A549 (cell line): ENCODE results near the gene ADGRL3. TPM values are rescaled to one million over a fixed set of nuclear protein-coding genes. Genes with fewer than 3 reads are reported as not detected.

Source experiments
- ATAC-seq, 2 experiments: fragments of 200-7000 bp in 1 of 2; fragments of >200 bp in 1 of 2; cut with Nextera tagmentation in 1 of 2; cut with Tn5 transposase in 1 of 2; 3 replicates each; pipeline versions ENCODE4 v1.8.0 to v1.9.1; 2018 to 2020; ENCODE audit warnings: mild to moderate bottlenecking in 1 of 2, moderate library complexity in 1 of 2
- CTCF ChIA-PET: fragments of 300-600 bp; sonication (Branson Sonifier 250); formaldehyde crosslinking; extraction: SDS; loops from one replicate; lab custom pipeline; 2021; ENCODE audit warnings: antibody characterized with exemption, inconsistent platforms; lab: Yijun Ruan, JAX
- POLR2A ChIA-PET: fragments of 350-600 bp; formaldehyde crosslinking; extraction: SDS; loops from one replicate; lab custom pipeline; 2021; ENCODE audit warnings: antibody characterized with exemption, inconsistent platforms; lab: Yijun Ruan, JAX
- DNase-seq, 2 experiments: peaks; one replicate each; pipeline versions ENCODE4 v3.0.0 to v3.0.0-alpha.2; 2011 to 2016; ENCODE audit warnings: low read depth in 1 of 2, low spot score in 1 of 2
- FAIRE-seq: peaks from 2 replicates; lab custom pipeline; 2011; peaks lifted over from hg19 to GRCh38; lab: Jason Lieb, UNC
- H3K27ac ChIP-seq, 2 experiments: fragments of >200 bp; sonication (Bioruptor Twin); formaldehyde crosslinking; 3 replicates each; pipeline ENCODE4 v1.5.1; 2016 to 2017
- H3K4me1 ChIP-seq: fragments of >200 bp; sonication (Bioruptor Twin); formaldehyde crosslinking; 3 replicates; pipeline ENCODE4 v1.6.1; 2016
- H3K4me2 ChIP-seq: fragments of >200 bp; sonication (Bioruptor Twin); formaldehyde crosslinking; 3 replicates; pipeline ENCODE4 v1.6.1; 2016
- H3K4me3 ChIP-seq: fragments of >200 bp; sonication (Bioruptor Twin); formaldehyde crosslinking; 3 replicates; pipeline ENCODE4 v1.5.1; 2016
- H3K9me3 ChIP-seq: fragments of >200 bp; sonication (Bioruptor Twin); formaldehyde crosslinking; 3 replicates; pipeline ENCODE4 v1.6.1; 2016
- CEBPB ChIP-seq, 2 experiments: fragments of >200 bp in 1 of 2; sonication (Bioruptor Twin) in 1 of 2; formaldehyde crosslinking in 1 of 2; IDR thresholded peaks; 2 replicates each; pipeline ENCODE4 v1.6.1; 2012 to 2016
- CHD4 ChIP-seq: fragments of 200-600 bp; sonication (generic); IDR thresholded peaks from 2 replicates; pipeline ENCODE4 v1.6.1; 2016; ENCODE audit warnings: antibody characterized with exemption, mild to moderate bottlenecking, borderline replicate concordance
- FOSB ChIP-seq: fragments of 250-450 bp; sonication (Bioruptor Pico); IDR thresholded peaks from 2 replicates; pipeline ENCODE4 v1.5.0; 2020; ENCODE audit warnings: mild to moderate bottlenecking, moderate library complexity
- FOSL2 ChIP-seq, 2 experiments: fragments of 450-650 bp in 1 of 2; fragments of >200 bp in 1 of 2; sonication (Bioruptor Twin) in 1 of 2; formaldehyde crosslinking; IDR thresholded peaks; 2 replicates each; pipeline versions ENCODE4 v1.5.0 to v1.6.1; 2016 to 2020; ENCODE audit warnings: mild to moderate bottlenecking in 1 of 2, moderate library complexity in 1 of 2
- HEYL ChIP-seq: fragments of 250-450 bp; sonication (Bioruptor Pico); IDR thresholded peaks from 2 replicates; pipeline ENCODE4 v1.8.0; 2021; ENCODE audit warnings: mild to moderate bottlenecking, moderate library complexity
- HMGXB4 ChIP-seq: fragments of 250-450 bp; sonication (Bioruptor Pico); IDR thresholded peaks from 2 replicates; pipeline ENCODE4 v1.5.0; 2021; ENCODE audit warnings: mild to moderate bottlenecking, moderate library complexity, borderline replicate concordance
- NFE2L2 ChIP-seq: fragments of 150-350 bp; conservative IDR thresholded peaks from 2 replicates; pipeline ENCODE4 v1.6.1; 2014; ENCODE audit warnings: low read length
- NPAS2 ChIP-seq: fragments of 250-450 bp; sonication (Bioruptor Pico); IDR thresholded peaks from 2 replicates; pipeline ENCODE4 v1.8.0; 2022; ENCODE audit warnings: mild to moderate bottlenecking, moderate library complexity, borderline replicate concordance
- RNF2 ChIP-seq: fragments of 200-600 bp; sonication (generic); IDR thresholded peaks from 2 replicates; pipeline ENCODE4 v1.6.1; 2016; ENCODE audit warnings: low read depth, mild to moderate bottlenecking, antibody characterized with exemption, moderate library complexity, borderline replicate concordance
- TP53 ChIP-seq: fragments of 250-450 bp; sonication (Bioruptor Pico); IDR thresholded peaks from 2 replicates; pipeline ENCODE4 v1.5.0; 2021; ENCODE audit warnings: mild to moderate bottlenecking, moderate library complexity
- USF2 ChIP-seq: fragments of 450-650 bp; IDR thresholded peaks from 2 replicates; pipeline ENCODE4 v1.6.1; 2014; ENCODE audit warnings: antibody characterized with exemption
- ZFP36 ChIP-seq: fragments of 450-650 bp; IDR thresholded peaks from 2 replicates; pipeline ENCODE4 v1.6.1; 2014; ENCODE audit warnings: borderline replicate concordance; ENCODE audit not compliant: partially characterized antibody
- ZSCAN20 ChIP-seq: fragments of 250-450 bp; sonication (Bioruptor Pico); IDR thresholded peaks from 2 replicates; pipeline ENCODE4 v1.8.0; 2022; ENCODE audit warnings: mild to moderate bottlenecking, moderate library complexity
- WGBS: methylation state at CpG from one replicate; pipeline ENCODE4 v1.1.6; 2017; ENCODE audit errors: missing lambda C conversion rate; 5-methylcytosine and 5-hydroxymethylcytosine counted together
- polyA plus RNA-seq, 4 experiments: library from polyadenylated mRNA; depleted of rRNA in 3 of 4; stranded (reverse); fragments of >200 nt; fragmentation: RNase III in 1 of 4; extraction: RNeasy Plus Mini Kit Qiagen cat#74134 plus additional on column Dnase treatment in 1 of 4; gene quantifications; 2 replicates in 3 of 4; 3 replicates in 1 of 4; pipeline ENCODE4 v1.2.3, GENCODE V29; 2011 to 2017
- TF ChIP-seq, protein P1 (sequence below): fragments of >200 bp; sonication (Bioruptor Twin); formaldehyde crosslinking; IDR thresholded peaks from 3 replicates; pipeline ENCODE4 v1.6.1; 2016
- TF ChIP-seq, protein P2 (sequence below): IDR thresholded peaks from 2 replicates; pipeline ENCODE4 v1.6.1; 2012
- TF ChIP-seq, protein P3 (sequence below): IDR thresholded peaks from 2 replicates; pipeline ENCODE4 v1.6.1; 2012; ENCODE audit warnings: low read depth, borderline replicate concordance

ADGRL3 gene
- polyA plus RNA-seq, 2 of the 4 experiments (the other 2 are of a cell fraction), result 0.05 to 0.12 TPM

DNA sequence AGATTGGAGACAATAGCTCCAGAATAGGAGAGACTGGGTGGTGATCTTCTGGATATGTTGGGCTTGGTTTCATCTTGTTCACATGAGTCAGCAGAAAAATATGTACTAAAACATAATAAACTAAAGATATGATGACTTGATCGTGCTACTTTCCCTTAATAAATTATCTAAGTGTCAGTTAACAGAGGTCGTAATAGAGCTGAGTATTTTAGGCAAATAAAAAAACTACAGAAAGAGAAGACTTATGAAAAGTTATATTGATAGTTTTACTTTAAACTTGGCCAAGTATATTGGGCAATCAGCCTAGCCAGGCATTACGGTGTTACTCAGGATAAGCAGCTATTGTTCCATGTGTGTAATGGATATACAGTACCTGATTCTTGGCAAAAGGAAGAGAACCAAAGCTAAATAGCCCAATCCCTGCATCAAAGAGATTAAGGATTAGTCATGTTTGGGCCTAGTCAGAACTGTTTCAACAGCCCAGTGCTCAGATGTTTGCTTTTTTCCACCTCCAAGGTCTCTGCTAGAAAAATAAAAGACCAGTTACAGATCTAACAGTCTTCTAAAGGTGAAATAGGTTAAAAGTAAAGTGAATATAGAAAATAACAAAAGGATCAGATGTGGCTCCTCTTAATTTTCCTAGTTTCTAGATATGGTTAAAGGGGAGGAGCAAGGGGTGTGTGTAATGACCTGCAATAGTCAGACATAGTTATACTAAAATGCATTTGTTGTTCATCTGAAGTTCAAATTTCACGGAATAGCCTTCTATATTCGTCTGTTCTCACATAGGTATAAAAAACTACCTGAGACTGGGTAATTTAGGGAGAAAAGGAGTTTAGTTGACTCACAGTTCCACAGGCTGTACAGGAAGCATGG, 262.6 kb downstream of the ADGRL3 start (continued):
- TF ChIP-seq ZFP36 (no peak), ZSCAN20 (CRISPR knock-in tag) (no peak), HEYL (CRISPR knock-in tag) (no peak), NFE2L2 (no peak), CHD4 (no peak), NPAS2 (no peak), FOSL2 (IDR thresholded peaks at IDR 0.05) (peak; percentile 42), FOSL2 (CRISPR knock-in tag; IDR thresholded peaks at IDR 0.05) (no peak), CEBPB (IDR thresholded peaks at IDR 0.05) (peak; percentile 48 to 73; a peak in 3 of 4 replicates)
- TF ChIP-seq, protein P1, sequence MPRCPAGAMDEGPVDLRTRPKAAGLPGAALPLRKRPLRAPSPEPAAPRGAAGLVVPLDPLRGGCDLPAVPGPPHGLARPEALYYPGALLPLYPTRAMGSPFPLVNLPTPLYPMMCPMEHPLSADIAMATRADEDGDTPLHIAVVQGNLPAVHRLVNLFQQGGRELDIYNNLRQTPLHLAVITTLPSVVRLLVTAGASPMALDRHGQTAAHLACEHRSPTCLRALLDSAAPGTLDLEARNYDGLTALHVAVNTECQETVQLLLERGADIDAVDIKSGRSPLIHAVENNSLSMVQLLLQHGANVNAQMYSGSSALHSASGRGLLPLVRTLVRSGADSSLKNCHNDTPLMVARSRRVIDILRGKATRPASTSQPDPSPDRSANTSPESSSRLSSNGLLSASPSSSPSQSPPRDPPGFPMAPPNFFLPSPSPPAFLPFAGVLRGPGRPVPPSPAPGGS, result no peak
- TF ChIP-seq, protein P2, sequence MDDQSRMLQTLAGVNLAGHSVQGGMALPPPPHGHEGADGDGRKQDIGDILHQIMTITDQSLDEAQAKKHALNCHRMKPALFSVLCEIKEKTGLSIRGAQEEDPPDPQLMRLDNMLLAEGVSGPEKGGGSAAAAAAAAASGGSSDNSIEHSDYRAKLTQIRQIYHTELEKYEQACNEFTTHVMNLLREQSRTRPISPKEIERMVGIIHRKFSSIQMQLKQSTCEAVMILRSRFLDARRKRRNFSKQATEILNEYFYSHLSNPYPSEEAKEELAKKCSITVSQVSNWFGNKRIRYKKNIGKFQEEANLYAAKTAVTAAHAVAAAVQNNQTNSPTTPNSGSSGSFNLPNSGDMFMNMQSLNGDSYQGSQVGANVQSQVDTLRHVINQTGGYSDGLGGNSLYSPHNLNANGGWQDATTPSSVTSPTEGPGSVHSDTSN, result no peak

DNA sequence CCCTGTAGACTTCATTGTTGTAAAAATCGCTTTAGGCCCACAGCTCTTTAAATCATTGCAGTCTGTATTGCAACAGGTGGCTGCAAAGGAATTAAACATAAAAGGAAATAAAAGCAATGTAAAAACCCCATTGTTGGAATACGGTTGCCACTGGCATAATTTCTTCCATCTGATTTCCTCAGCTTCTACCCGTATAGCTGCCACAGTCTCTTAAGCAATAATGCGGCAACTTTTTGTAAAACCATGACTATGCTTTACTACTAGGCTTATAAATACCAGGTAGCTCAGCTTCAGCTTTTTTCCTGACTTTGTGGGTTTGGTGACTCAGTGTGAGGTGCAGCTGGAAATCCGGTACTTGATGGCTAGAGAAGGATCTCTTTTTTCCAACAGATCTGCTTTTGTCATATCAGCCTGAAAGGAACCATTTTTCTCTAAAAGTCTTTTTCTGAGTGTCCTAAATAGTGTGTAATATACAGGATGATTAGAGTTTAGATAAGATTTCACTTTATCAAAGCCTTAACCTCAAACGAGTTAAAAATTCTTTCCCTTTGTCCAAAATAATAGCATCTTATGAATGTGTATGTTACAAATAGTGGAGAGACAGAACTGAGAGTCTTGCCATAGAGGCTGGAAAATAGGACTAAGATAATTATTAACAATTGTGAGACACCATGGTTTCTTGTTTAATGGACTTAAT, 268.0 kb downstream of the ADGRL3 start:
- TF ChIP-seq, protein P2, result no peak
- no peak for TF ChIP-seq FOSB
- TF ChIP-seq RNF2, result no peak
- no peak for TF ChIP-seq CEBPB (IDR thresholded peaks at IDR 0.05)
- TF ChIP-seq HMGXB4 (CRISPR knock-in tag), result no peak
- TF ChIP-seq, protein P3, sequence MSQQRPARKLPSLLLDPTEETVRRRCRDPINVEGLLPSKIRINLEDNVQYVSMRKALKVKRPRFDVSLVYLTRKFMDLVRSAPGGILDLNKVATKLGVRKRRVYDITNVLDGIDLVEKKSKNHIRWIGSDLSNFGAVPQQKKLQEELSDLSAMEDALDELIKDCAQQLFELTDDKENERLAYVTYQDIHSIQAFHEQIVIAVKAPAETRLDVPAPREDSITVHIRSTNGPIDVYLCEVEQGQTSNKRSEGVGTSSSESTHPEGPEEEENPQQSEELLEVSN, result no peak
- TF ChIP-seq USF2, result no peak
- TF ChIP-seq ZFP36, result no peak
- no peak for TF ChIP-seq TP53 (CRISPR knock-in tag)
- WGBS, result 25% methylated on average over 6 of the region's 6 CpGs
- Histone ChIP-seq H3K9me3 (no peaks in the 10 kb centered on the region), H3K4me3 (no peak overlapping the region), H3K27ac (no peak overlapping the region), H3K4me1 (peaks cover 2% of the 10 kb centered on the region; the same call in 1 of the 3 replicates), H3K4me2 (peak overlapping the region; percentile 12; the same call in 2 of the 3 replicates)
- CTCF ChIA-PET, result no interaction called here
- no peak for ATAC-seq
- no peak for FAIRE-seq
- POLR2A ChIA-PET, result no interaction called here
- peak in 1 of 2 experiments; percentile 1 for DNase-seq
